Karpas-422 (cell line): ENCODE data around the gene SMIM38. TPM values are rescaled to one million over a fixed set of nuclear protein-coding genes. Genes with fewer than 3 reads are reported as not detected.

Experiments
- DNase-seq: peaks from one replicate; pipeline ENCODE4 v3.0.0-alpha.2; 2015
- H2AFZ ChIP-seq: fragments of 200-600 bp; sonication (generic); 2 replicates; pipeline ENCODE4 v1.6.1; 2014; ENCODE audit warnings: antibody characterized with exemption, low read length, mixed read lengths
- H3K27ac ChIP-seq: fragments of 200-600 bp; sonication (generic); 2 replicates; pipeline ENCODE4 v1.5.1; 2014; ENCODE audit warnings: mild to moderate bottlenecking, low read length, moderate library complexity
- H3K27me3 ChIP-seq: fragments of 200-600 bp; sonication (generic); 2 replicates; pipeline ENCODE4 v1.6.1; 2014; ENCODE audit warnings: low read length, mixed read lengths
- H3K36me3 ChIP-seq: fragments of 200-600 bp; sonication (generic); 2 replicates; pipeline ENCODE4 v1.6.1; 2014; ENCODE audit warnings: low read length, mixed read lengths; ENCODE audit not compliant: insufficient read depth
- H3K4me1 ChIP-seq: fragments of 200-600 bp; sonication (generic); 2 replicates; pipeline ENCODE4 v1.6.1; 2014; ENCODE audit warnings: mild to moderate bottlenecking, low read length, mixed read lengths
- H3K4me2 ChIP-seq: fragments of 200-600 bp; sonication (generic); 2 replicates; pipeline ENCODE4 v1.6.1; 2014; ENCODE audit warnings: low read length, low read depth, mild to moderate bottlenecking; ENCODE audit not compliant: poor library complexity, severe bottlenecking
- H3K4me3 ChIP-seq: fragments of 200-600 bp; sonication (generic); 2 replicates; pipeline ENCODE4 v1.5.1; 2014; ENCODE audit warnings: mild to moderate bottlenecking, antibody characterized with exemption, low read length, mixed read lengths
- H3K79me2 ChIP-seq: fragments of 200-600 bp; sonication (generic); 2 replicates; pipeline ENCODE4 v1.6.1; 2014; ENCODE audit warnings: mild to moderate bottlenecking, low read length, mixed read lengths
- H3K9ac ChIP-seq: fragments of 200-600 bp; sonication (generic); 2 replicates; pipeline ENCODE4 v1.6.0; 2014; ENCODE audit warnings: low read length
- H3K9me2 ChIP-seq: fragments of 200-600 bp; sonication (generic), shearing (Covaris generic); replicated peaks from 2 replicates; pipeline ENCODE4 v1.6.0; 2014; ENCODE audit warnings: mild to moderate bottlenecking, low read length, moderate library complexity; ENCODE audit not compliant: insufficient read depth
- H3K9me3 ChIP-seq: fragments of 300-700, 200-600 bp; sonication (generic); 2 replicates; pipeline ENCODE4 v1.6.1; 2014; ENCODE audit warnings: low read length, mixed read lengths
- H4K20me1 ChIP-seq: fragments of 200-600 bp; sonication (generic); 2 replicates; pipeline ENCODE4 v1.6.1; 2014; ENCODE audit warnings: mild to moderate bottlenecking, antibody characterized with exemption, low read length, low read depth; ENCODE audit not compliant: insufficient read depth
- total RNA-seq: library from RNA; depleted of rRNA; stranded (reverse); fragments of >200 nt; shearing (Covaris generic); gene quantifications from 2 replicates; pipeline ENCODE4 v1.2.3, GENCODE V29; 2014; ENCODE audit warnings: low replicate concordance

SMIM38 gene
- total RNA-seq, 1 experiment from 2014 or later: not detected

DNA sequence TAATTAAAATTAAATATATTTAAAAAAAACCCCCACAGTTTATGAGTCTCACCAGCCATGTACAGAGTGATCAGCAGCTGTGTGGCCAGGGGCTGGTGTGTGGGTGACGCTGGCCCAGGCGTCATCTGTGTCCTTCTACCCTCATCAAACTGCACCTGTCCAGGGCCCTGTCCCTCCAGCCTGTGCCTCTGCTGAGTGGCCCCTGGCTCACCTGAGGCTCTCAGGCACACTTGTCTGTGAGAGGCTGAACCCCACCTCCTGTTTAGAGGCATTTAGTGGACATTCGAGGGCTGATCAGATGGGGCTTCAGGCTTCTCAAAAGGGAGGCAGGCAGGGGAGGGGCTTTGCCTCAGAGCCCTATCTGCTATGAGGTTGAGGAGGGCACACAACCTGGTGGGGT lies 29.9 kb upstream of the SMIM38 start:
- Histone ChIP-seq H2AFZ (no peak overlapping the region), H3K9me3 (no peaks in the 10 kb centered on the region), H3K9ac (no peak overlapping the region), H4K20me1 (no peaks in the 10 kb centered on the region), H3K27me3 (no peaks in the 10 kb centered on the region), H3K36me3 (no peaks in the 10 kb centered on the region), H3K27ac (no peak overlapping the region), H3K9me2 (no peaks in the 10 kb centered on the region), H3K4me3 (no peak overlapping the region), H3K79me2 (no peaks in the 10 kb centered on the region), H3K4me2 (no peak overlapping the region), H3K4me1 (no peaks in the 10 kb centered on the region)
- DNase-seq: no peak

DNA sequence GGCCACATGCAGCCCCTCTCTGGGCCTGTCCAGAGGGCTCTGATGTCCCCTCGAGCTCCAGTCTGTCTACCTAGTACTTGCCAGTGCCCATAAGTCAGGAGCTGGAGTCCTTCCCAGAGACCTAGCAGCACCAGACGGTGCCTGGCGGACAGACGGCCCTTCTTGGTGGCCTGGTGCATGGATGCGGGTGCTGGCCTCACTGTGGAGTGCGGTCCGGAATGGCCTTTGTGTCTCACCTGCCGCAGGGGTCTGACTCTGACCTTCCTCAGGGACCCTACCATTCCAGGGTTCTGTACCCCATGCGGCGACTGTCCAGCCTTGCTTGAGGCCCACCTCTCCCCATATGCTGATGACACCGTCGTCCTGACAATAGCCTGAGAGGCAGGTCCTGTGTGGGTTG lies 29.4 kb upstream of the SMIM38 start:
- H3K9ac ChIP-seq: no peak overlapping the region
- H3K27me3 ChIP-seq: no peaks in the 10 kb centered on the region
- H2AFZ ChIP-seq: no peak overlapping the region
- no peak overlapping the region for H3K4me3 ChIP-seq
- H3K4me1 ChIP-seq: no peaks in the 10 kb centered on the region
- H3K9me3 ChIP-seq: no peaks in the 10 kb centered on the region
- no peaks in the 10 kb centered on the region for H3K36me3 ChIP-seq
- no peak overlapping the region for H3K27ac ChIP-seq
- no peaks in the 10 kb centered on the region for H3K79me2 ChIP-seq
- H3K4me2 ChIP-seq: no peak overlapping the region
- H4K20me1 ChIP-seq: no peaks in the 10 kb centered on the region
- no peak for DNase-seq
- H3K9me2 ChIP-seq: no peaks in the 10 kb centered on the region

DNA sequence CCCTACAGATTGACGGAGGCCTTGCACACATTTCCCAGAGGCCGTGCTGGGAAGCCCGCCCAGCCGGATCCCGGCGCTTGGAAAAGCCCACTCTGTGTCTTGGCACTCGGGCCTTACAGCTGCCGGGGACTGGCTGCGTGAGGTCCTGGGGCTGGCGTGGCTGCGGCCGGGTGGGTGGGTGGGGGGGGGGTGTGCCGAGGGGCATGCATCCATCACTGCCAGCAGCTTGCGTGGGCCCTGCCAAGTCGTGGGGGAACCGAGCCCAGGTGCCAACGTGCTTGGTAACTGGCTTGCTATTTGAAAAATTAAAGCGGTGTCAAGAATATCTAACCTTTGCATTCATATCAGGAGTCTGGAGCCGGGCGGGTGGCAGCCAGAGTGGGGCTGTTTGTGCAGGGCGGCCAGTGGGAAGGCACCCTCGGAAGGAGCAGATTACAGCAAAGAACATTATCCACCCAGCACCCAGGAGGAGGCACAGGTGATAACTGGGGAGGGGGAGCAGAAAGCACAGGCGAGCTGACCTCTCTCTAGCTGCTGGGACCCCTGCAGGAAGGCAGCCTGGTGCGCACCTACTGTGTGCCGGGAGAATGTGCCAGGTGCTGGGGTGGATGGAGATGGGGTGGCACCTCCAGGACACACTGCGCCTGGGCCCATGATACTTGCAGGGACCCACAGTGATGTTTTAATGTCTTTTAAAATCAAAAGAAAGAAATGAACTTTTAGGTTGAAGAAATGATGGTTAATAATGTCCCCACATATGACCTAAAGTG lies 28.5 kb upstream of the SMIM38 start:
- H3K27me3 ChIP-seq: no peaks in the 10 kb centered on the region
- no peaks in the 10 kb centered on the region for H4K20me1 ChIP-seq
- H3K9me3 ChIP-seq: no peaks in the 10 kb centered on the region
- H3K79me2 ChIP-seq: no peaks in the 10 kb centered on the region
- no peaks in the 10 kb centered on the region for H3K36me3 ChIP-seq
- H3K4me2 ChIP-seq: no peak overlapping the region
- no peak for DNase-seq
- H3K4me1 ChIP-seq: no peaks in the 10 kb centered on the region
- H3K9ac ChIP-seq: no peak overlapping the region
- H3K9me2 ChIP-seq: no peaks in the 10 kb centered on the region
- no peak overlapping the region for H3K4me3 ChIP-seq
- no peak overlapping the region for H2AFZ ChIP-seq
- H3K27ac ChIP-seq: no peak overlapping the region

DNA sequence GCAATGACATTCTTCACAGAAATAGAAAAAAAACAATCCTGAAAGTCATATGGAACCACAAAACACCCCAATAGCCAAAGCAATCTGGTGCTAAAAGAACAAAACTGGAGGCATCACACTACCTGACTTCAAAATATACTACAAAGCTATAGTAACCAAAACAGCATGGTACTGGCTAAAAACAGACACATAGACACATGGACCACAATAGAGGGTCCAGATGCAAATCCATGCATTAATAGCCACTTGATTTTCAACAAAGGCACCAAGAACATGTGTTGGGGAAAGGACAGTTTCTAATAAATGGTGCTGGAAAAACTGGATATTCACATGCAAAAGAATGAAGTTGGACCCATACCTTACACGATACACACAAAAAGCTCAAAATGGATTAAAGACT lies 27.9 kb upstream of the SMIM38 start:
- H3K4me2 ChIP-seq: no peak overlapping the region
- H2AFZ ChIP-seq: no peak overlapping the region
- H3K9ac ChIP-seq: no peak overlapping the region
- no peak overlapping the region for H3K27ac ChIP-seq
- no peaks in the 10 kb centered on the region for H3K79me2 ChIP-seq
- no peak for DNase-seq
- H3K9me3 ChIP-seq: no peaks in the 10 kb centered on the region
- H3K4me1 ChIP-seq: no peaks in the 10 kb centered on the region
- no peak overlapping the region for H3K4me3 ChIP-seq
- no peaks in the 10 kb centered on the region for H3K36me3 ChIP-seq
- no peaks in the 10 kb centered on the region for H3K27me3 ChIP-seq
- no peaks in the 10 kb centered on the region for H3K9me2 ChIP-seq
- H4K20me1 ChIP-seq: no peaks in the 10 kb centered on the region

DNA sequence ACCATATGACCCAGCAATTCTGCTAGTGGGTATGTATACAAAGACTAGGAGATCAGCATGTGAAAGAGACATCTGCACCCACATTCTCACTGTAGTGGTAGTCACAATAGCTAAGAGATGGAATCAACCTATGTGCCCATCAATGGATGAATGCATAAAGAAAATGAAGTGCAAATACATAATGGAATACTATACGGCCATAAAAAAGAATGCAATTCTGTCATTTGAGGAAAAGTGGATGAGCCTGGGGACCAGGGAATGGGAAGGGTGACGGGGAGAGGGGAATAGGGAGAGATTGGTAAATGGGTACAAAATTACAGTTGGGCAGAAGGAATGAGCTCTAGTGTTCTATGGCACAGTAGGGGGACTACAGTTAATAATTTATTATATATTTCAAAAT lies 26.7 kb upstream of the SMIM38 start:
- Histone ChIP-seq H3K9me2 (no peaks in the 10 kb centered on the region), H3K9ac (no peak overlapping the region), H3K4me3 (no peak overlapping the region), H3K27ac (no peak overlapping the region), H3K79me2 (no peaks in the 10 kb centered on the region), H3K9me3 (no peaks in the 10 kb centered on the region), H3K4me1 (no peaks in the 10 kb centered on the region), H3K4me2 (no peak overlapping the region), H2AFZ (no peak overlapping the region), H3K36me3 (no peaks in the 10 kb centered on the region), H3K27me3 (no peaks in the 10 kb centered on the region), H4K20me1 (no peaks in the 10 kb centered on the region)
- no peak for DNase-seq

DNA sequence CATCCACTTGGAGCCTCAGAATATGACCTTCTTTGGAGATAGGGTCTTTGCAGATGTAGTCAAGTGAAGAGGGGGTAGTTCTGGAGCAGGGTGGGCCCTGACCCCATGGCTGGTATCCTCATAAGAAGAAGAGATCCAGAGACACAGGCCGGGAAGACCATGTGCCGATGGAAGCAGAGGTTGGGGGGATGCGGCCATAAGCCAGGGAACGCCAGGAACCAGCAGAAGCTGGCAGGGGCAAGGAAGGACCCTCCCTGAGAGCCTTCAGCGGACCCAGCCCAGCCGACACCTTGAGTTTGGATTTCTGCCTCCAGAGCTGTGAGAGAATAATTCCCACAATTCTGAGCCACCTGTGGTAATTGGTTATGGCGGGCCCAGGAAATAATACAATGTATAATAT lies 26.1 kb upstream of the SMIM38 start:
- no peaks in the 10 kb centered on the region for H3K36me3 ChIP-seq
- no peak overlapping the region for H3K4me2 ChIP-seq
- no peaks in the 10 kb centered on the region for H3K79me2 ChIP-seq
- H3K4me3 ChIP-seq: no peak overlapping the region
- H3K9ac ChIP-seq: no peak overlapping the region
- no peaks in the 10 kb centered on the region for H3K27me3 ChIP-seq
- no peak overlapping the region for H3K27ac ChIP-seq
- no peak overlapping the region for H2AFZ ChIP-seq
- H4K20me1 ChIP-seq: no peaks in the 10 kb centered on the region
- H3K9me3 ChIP-seq: no peaks in the 10 kb centered on the region
- H3K9me2 ChIP-seq: no peaks in the 10 kb centered on the region
- H3K4me1 ChIP-seq: no peaks in the 10 kb centered on the region
- DNase-seq: no peak

DNA sequence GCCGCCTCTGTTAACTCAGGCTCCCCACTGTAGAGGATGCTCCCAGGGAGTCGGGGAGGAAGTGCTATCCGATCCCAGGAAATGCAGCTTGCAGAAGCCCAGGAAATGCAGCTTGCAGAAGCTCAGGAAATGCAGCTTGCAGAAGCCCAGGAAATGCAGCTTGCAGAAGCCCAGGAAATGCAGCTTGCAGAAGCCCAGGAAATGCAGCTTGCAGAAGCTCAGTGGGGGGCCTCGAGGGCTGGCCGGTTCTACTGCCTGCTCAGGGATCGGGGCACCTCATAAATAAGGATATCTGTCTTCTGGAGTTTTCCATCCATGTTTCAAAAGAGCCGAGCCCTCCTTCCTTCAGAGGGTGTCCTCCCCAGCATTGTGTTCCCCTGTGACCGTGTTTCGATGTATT lies 25.1 kb upstream of the SMIM38 start:
- DNase-seq: no peak
- Histone ChIP-seq H3K4me2 (no peak overlapping the region), H4K20me1 (no peaks in the 10 kb centered on the region), H3K79me2 (no peaks in the 10 kb centered on the region), H3K27ac (no peak overlapping the region), H3K4me1 (no peaks in the 10 kb centered on the region), H3K36me3 (no peaks in the 10 kb centered on the region), H3K9me3 (no peaks in the 10 kb centered on the region), H3K9ac (no peak overlapping the region), H3K9me2 (no peaks in the 10 kb centered on the region), H3K4me3 (no peak overlapping the region), H2AFZ (no peak overlapping the region), H3K27me3 (no peaks in the 10 kb centered on the region)

DNA sequence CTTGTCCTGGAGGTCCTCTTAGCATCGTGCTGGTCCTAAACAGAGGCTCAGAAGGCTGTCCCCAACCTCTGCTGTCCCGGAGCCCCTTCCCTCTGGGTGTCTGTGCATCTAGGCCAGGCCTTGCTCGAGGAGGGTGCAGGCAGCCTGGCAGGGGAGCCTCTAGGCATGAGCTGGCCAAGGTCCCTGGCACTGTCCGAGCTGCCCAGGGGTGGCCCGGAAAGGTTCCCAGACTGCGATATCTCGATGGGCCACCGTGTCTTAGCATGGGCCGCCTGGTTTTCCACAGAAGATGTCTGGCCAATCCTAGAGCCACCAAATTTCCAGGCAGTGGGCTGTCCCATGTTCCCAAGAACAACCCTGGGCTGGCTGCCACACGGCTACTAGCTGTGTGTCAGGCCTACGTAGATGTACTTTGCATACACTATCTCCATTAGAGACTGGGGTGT lies 24.6 kb upstream of the SMIM38 start:
- DNase-seq: no peak
- no peaks in the 10 kb centered on the region for H3K9me3 ChIP-seq
- no peak overlapping the region for H2AFZ ChIP-seq
- no peak overlapping the region for H3K4me3 ChIP-seq
- H4K20me1 ChIP-seq: no peaks in the 10 kb centered on the region
- no peak overlapping the region for H3K9ac ChIP-seq
- H3K36me3 ChIP-seq: no peaks in the 10 kb centered on the region
- H3K9me2 ChIP-seq: no peaks in the 10 kb centered on the region
- H3K27me3 ChIP-seq: no peaks in the 10 kb centered on the region
- H3K4me1 ChIP-seq: no peaks in the 10 kb centered on the region
- no peak overlapping the region for H3K27ac ChIP-seq
- H3K79me2 ChIP-seq: no peaks in the 10 kb centered on the region
- no peak overlapping the region for H3K4me2 ChIP-seq
